HG03457 (cell line): ENCODE results near the gene MFNG.

Experiments
- ATAC-seq: cut with Tn5 transposase; IDR thresholded peaks from one replicate; pipeline ENCODE4 v1.9.1; 2021; ENCODE audit warnings: moderate number of reproducible peaks; ENCODE audit not compliant: unreplicated experiment

Gene MFNG

DNA sequence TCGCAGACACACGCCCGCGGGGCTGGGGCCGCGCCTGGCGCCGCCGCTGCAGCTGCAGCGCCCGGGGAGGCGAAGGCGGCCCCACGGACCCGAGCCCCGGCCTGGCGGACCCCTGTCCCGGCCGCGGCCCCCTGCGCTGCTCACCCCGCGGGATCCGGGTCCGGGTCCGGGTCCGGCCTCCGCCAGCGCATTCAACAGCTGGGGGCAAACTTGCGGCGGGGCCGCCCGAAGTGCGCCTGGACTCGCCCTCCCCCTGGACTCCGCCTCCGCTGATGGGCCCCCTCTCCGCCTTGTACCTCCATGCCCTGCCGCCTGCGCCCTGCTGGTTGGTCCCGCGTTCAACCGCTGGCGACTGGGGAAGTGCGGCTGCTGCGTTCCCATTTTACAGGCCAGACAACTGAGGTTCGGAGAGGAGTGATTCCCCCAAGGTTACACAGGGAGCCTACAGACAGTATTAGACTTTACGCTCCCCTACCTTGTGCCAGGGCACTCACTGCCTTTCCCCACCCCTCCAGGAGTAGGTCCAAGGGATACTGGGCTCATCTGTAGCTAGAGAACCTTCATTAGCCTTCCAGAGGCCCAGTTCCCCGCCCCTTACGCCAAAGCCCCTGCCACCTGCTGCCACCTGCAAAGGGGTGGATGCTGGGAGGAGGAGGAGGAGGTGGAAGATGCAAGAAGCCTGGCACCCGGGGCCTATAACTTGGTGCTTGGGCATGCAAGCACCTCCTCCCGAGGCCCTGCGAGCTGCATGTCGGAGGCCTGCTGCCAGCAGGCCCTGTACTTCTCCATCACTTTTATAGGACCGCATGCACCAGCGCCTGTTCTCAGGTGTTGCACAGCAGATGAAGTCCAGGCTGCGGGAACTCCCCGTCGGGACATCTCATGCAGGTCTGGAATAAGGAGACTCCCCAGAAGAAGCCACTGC, 58.2 kb downstream of the MFNG start:
- ATAC-seq = no peak

DNA sequence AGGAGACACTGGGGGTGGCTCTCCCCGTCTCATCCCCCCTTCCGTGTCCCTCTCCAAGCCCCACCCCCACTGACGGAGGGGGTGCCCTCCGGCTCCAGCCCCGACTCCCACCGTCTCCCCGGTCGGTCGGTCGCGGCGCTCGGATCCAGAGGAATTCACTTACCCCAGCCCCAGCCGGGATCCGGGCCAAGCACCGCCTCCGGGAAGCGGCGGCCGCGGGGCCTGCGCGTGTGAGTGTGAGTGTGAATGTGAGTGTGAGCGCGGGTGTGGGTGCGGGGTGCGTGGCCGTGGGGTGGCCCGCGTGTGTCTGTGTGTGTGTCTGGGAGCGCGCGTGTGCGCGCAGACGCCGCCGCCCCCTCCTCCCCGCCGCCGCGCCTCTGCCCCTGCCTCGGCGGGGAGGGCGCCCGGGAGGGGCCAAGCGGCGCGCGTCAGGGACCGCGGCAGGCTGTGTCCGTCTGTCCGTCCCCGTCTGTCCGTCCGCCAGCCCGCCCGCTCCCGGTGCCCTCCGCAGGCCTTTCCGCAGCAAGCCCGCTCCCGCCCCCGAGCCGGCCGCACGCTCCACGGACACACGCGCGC, 59.0 kb downstream of the MFNG start, which contains the start of gene ELFN2:
Gene ELFN2 (minus strand): TSS at position 345 of the 576 bp plus-strand sequence. CDS start 51,945 bp downstream, outside the sequence.
- ATAC-seq = no peak

DNA sequence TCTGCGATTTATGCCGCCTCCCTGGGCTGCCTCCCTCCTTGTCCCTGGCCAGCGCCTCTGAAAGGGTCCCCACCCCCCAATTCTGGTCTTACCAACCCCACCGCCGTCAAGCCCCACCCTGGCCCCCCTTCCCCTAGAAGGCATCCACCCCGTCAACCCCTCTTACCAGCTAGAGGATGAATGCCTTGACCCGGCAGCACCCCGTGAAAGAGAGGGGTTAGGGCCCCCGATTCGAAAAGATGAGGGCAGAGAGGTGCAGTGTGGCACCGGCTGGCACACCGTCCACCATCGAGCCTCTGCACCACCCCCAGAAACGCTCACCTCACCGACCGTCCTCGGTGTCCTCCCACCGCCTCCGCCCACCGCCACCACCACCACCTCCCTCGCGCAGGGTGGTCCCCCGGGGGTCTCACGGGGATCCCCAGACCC, 59.5 kb downstream of the MFNG start:
- no peak for ATAC-seq

DNA sequence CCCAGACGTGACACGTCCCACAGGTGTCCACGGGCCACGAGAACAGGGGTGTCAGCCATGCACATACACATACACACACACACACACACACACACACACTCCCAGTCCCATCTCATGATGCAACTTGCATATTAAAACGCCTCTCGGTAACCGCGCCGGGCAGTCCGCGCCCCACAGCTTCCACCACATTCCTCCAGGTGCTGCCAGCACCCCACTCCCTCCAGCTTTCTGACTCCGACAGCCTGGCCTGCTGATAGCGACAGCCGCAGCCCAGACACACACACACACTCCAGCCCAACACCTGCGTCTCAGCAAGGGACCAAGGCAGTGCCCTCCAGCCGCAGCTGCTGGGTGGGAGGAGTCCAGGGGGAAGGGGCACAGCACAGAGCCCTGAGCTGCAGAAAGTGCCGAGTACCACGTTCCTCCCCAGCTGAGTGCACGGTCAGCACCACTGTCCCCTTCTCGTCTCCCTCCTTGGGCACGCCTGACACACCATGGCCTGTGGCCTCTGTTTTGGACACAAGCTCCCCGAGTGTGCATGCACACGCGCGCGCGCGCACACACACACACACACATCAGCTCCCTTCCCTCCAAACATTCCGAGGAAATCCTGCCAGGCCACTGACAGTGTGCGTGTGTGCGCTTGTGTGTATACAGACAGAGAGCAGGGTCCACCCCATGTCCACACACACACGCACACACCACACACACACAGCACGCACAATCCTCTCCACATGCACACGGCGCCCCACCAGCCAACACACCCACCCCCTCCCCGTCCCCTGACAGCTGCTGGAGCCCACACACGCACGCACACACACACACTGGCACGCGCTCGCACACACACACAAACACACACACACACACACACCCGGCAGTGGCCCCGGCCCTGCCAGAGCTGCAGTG, 60.1 kb downstream of the MFNG start:
- no peak for ATAC-seq

DNA sequence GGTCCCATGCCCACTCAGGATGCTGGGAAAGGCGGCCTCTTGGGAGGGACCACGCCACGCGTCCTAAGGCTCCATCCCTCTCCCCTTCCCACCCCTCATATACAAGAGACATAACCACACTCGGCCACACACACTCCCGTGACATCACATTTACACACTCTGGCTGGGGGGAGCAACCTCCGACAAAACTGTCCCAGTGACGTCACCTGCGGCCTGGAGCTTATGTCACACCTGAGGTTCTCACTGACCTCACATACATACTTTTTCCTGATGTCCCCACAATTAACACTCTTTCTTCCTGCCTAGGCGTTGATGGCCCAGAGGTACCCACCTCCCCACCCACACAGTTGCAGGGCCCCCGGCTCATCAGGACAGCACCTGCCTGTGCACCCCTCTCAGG, 60.8 kb downstream of the MFNG start:
- no peak for ATAC-seq

DNA sequence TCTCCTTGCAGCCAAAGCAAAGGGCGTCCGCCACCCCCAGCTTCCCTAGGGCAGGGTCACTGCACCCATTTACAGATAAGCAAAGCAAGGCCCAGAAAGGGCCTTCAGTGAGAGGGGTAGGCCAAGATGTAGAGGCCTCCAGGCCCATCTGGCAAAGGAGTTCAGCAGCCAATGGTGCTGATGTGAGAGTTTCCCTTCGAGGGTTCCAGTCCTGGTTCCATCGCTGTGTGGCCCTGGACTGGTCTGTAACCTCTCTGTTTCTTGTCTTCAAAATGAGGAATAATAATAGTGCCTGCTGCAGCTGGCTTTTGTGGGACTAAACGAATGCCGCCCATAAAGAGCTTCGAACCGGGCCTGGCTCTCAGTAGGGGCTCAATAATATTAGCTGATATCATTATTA, 62.9 kb downstream of the MFNG start:
- no peak for ATAC-seq

DNA sequence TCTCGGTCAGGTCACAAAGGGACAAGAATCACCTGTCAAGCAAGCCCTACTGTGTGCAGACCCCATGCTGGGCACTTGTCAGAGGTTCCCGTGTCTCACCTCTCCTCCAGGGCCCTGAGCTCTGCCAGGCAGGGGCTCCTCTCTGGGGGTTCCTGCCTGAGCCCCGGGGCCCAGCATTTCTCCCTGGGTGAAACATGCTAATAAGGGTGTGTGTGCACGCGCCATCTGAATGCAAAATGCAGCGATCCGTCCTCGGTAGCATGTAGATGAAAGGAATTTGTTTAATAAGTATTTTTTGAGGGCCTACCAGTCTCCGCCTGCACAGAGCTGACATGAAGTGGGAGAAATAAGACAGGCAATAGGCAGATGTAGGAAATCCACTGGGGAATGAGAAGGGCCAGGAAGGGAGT, 64.7 kb downstream of the MFNG start:
- ATAC-seq = no peak

DNA sequence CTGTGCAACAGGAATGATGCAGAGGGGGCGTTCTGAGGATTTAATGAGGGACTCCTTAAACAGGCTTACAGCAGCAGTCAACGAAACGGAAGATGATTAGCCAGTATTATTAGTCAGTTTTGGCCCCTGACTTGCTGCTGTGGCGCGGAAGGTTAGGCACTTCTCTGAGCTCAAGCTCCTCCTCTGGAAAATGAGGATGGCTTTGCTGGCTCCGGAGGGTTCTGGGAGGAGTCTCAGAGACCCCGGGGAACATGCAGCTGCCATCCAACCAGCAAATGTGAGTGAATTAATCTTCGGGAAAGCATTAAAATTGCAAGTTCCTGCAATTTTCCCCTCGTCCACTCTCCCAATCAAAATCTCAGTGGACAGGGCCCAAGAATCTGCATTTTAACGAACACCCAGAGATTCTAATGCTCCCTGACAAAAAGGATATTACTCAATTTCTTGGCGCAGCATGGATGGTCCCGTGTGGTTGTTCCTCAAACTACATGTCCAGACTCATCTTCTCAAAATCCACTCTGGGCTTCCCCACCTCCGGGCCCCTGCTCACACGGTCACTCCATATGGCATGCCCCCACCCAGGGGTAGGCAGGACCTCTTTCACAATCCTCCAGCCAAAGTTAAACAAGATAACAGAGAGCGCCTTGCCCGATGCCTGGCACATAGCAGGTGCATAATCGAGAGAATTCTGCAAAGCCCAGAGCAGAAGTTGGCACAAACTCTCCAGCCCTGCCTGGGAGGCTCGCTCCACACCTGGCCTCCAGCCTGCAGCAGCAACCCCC, 65.3 kb downstream of the MFNG start:
- no peak for ATAC-seq

DNA sequence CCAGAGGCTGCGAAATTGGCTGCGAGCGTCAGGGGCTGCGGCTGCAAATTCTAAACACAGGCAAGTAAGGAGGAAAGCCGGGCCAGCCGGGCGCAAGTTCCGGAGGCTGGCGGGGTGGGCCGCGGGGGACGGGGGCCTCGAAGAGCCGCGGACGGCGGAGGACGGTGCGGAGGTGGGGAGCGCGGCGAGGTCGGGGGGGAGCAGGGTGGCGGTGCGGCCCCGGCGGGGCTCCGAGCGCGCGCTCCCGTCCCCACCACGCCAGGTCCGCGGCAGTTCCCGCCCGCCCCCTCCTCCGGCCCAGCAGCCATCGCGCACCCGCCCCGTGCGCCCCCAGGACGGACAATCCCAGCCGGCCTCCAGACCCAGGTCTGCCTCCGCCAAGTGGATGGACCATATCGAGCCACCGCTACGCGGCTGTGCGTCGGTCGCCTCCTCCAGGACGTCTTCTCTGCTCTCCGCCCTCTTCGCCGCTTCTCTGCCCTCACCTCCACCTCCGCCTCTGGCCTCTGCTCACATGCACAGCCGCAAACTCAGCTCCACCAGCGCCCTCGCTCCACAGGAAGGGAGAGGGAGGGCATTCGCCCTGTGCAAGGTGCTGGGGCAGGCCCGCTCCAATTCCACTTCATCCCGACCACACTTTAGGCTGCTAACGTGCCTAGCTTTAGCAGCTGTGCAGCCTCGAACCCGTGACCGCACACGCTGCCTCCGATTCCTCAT, 66.1 kb downstream of the MFNG start:
- no peak for ATAC-seq

DNA sequence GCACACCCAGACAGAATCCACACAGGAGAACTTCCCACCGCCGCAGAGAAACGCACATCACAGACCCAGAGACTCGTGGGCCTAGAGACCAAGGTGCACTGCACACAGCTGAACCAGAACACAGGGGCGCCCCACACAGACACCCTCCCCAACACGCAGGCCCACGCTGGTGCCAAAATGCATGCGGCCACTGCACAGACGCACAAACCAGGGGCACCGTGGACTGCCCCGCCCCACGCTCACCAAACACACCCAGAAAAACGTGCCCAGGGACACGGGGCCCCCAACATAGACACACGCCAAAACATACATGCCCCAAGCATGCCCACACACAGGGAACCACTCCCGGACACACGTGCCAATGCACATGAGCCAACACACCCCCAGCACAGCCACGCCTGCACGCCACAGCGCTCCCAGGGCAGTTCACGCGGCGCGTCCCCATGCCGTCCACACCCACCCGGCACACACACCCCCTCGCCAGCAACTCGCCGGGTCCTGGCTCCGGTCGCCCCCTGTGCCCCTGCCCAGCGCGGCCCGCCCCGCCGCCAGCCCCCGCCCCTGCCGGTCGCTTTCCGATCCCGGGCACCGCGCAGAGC, 66.7 kb downstream of the MFNG start:
- no peak for ATAC-seq
